Measurements from ENCODE around the gene EBF3.

Gene EBF3

GRCh38 chr10:129909531-129910256 lies 54.4 kb downstream of the EBF3 start:
- no peak for DNase-seq

GRCh38 chr10:129909080-129909479 lies 55.0 kb downstream of the EBF3 start:
- DNase-seq = no peak

- no peak for DNase-seq
These were observed 55.7 kb downstream of the EBF3 start for GRCh38 chr10:129908406-129908805.

- no peak for DNase-seq
These were observed 58.5 kb downstream of the EBF3 start for GRCh38 chr10:129905553-129905952.

GRCh38 chr10:129904323-129904722 lies 59.8 kb downstream of the EBF3 start:
- no peak for DNase-seq

- DNase-seq = no peak
These were observed 62.6 kb downstream of the EBF3 start for GRCh38 chr10:129901389-129902006.

GRCh38 chr10:129900825-129901224 lies 63.2 kb downstream of the EBF3 start:
- no peak for DNase-seq

GRCh38 chr10:129899276-129900130 lies 64.6 kb downstream of the EBF3 start:
- DNase-seq = no peak

- no peak for DNase-seq
These were observed 65.3 kb downstream of the EBF3 start for GRCh38 chr10:129898706-129899268.

GRCh38 chr10:129897871-129898626 lies 66.0 kb downstream of the EBF3 start:
- DNase-seq = no peak

GRCh38 chr10:129896860-129897200 lies 67.2 kb downstream of the EBF3 start:
- DNase-seq = no peak

- no peak for DNase-seq
These were observed 67.8 kb downstream of the EBF3 start for GRCh38 chr10:129896136-129896859.

GRCh38 chr10:129895811-129896135 lies 68.3 kb downstream of the EBF3 start:
- no peak for DNase-seq

GRCh38 chr10:129894698-129895097 lies 69.4 kb downstream of the EBF3 start:
- DNase-seq = no peak

GRCh38 chr10:129893104-129894089 lies 70.7 kb downstream of the EBF3 start:
- no peak for DNase-seq

GRCh38 chr10:129892548-129893052 lies 71.5 kb downstream of the EBF3 start:
- DNase-seq = no peak

- no peak for DNase-seq
These were observed 72.3 kb downstream of the EBF3 start for GRCh38 chr10:129891806-129892205.

- no peak for DNase-seq
These were observed 73.9 kb downstream of the EBF3 start for GRCh38 chr10:129890170-129890569.

GRCh38 chr10:129888784-129889616 lies 75.1 kb downstream of the EBF3 start:
- DNase-seq = no peak

Data from NCI-H1105 (cell line).